HCT116 (cell line): ENCODE results near the gene YY1.

Source experiments
- CTCF ChIP-seq, 3 experiments: fragments of 200-600 bp in 1 of 3; sonication (generic) in 1 of 3; IDR thresholded peaks in 2 of 3; conservative IDR thresholded peaks in 1 of 3; 2 replicates each; pipeline ENCODE4 v1.5.1; 2012 to 2017; ENCODE audit warnings: low read depth in 2 of 3, low read length in 2 of 3, antibody characterized with exemption in 1 of 3, borderline replicate concordance in 1 of 3, control low read depth in 1 of 3, mild to moderate bottlenecking in 1 of 3, mixed read lengths in 1 of 3, mixed run types in 1 of 3, moderate library complexity in 1 of 3; ENCODE audit not compliant: insufficient read depth in 1 of 3
- POLR2A ChIP-seq: IDR thresholded peaks from 2 replicates; pipeline ENCODE4 v1.7.0; 2011; ENCODE audit warnings: borderline replicate concordance; ENCODE audit not compliant: insufficient read depth, insufficient read length; ENCODE audit errors: extremely low read depth
- TF ChIP-seq, protein P1 (sequence below): IDR thresholded peaks from 2 replicates; pipeline ENCODE4 v1.6.1; 2012

GRCh38 chr14:100203962-100204834, 34.7 kb upstream of the YY1 start:
- TF ChIP-seq POLR2A (no peak), CTCF (IDR thresholded peaks at IDR 0.05 in 2 of 3, conservative IDR thresholded peaks at IDR 0.05 in 1 of 3; ENCODE audit: borderline replicate concordance in 1 of 3, insufficient read depth in 1 of 3, low read depth in 2 of 3, low read length in 2 of 3) (no peak)
- TF ChIP-seq, protein P1, sequence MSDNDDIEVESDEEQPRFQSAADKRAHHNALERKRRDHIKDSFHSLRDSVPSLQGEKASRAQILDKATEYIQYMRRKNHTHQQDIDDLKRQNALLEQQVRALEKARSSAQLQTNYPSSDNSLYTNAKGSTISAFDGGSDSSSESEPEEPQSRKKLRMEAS: no peak
